CD14-positive monocyte (primary cell): ENCODE data around the gene SS18L1. TPM values are rescaled to one million over a fixed set of nuclear protein-coding genes. Genes with fewer than 3 reads are reported as not detected.

ENCODE experiments used
- DNase-seq, 3 donors: peaks; one replicate each; pipeline ENCODE4 v3.0.0-alpha.2; 2011 to 2022
- H2AFZ ChIP-seq: 2 replicates; pipeline ENCODE4 v1.6.0; 2012; ENCODE audit warnings: mild to moderate bottlenecking, low read depth, low read length, inconsistent platforms; ENCODE audit not compliant: insufficient read depth, poor library complexity, severe bottlenecking
- H3K27ac ChIP-seq, 2 donors: 1 replicate in 1 of 2; 2 replicates in 1 of 2; pipeline ENCODE4 v1.5.1; 2012 to 2013; ENCODE audit warnings: low read length in 2 of 2, control low read depth in 1 of 2, inconsistent platforms in 1 of 2, low read depth in 1 of 2, mild to moderate bottlenecking in 1 of 2
- H3K27me3 ChIP-seq, 2 donors: one replicate each; pipeline versions ENCODE4 v1.6.0 to v1.6.1; 2011 to 2013; ENCODE audit warnings: low read length in 2 of 2; ENCODE audit not compliant: control insufficient read depth in 2 of 2, insufficient read depth in 2 of 2
- H3K36me3 ChIP-seq, 2 donors: replicated peaks in 1 of 2; 1 replicate in 1 of 2; 2 replicates in 1 of 2; pipeline versions ENCODE4 v1.5.1 to v1.6.1; 2012 to 2013; ENCODE audit warnings: low read length in 2 of 2, control low read depth in 1 of 2, inconsistent platforms in 1 of 2, mild to moderate bottlenecking in 1 of 2; ENCODE audit not compliant: insufficient read depth in 2 of 2, control insufficient read depth in 1 of 2
- H3K4me1 ChIP-seq, 2 donors: 1 replicate in 1 of 2; 2 replicates in 1 of 2; pipeline versions ENCODE4 v1.5.1 to v1.6.1; 2012 to 2013; ENCODE audit warnings: low read length in 2 of 2, control low read depth in 1 of 2, inconsistent platforms in 1 of 2, mild to moderate bottlenecking in 1 of 2, moderate library complexity in 1 of 2; ENCODE audit not compliant: insufficient read depth in 2 of 2, control insufficient read depth in 1 of 2
- H3K4me2 ChIP-seq: replicated peaks from 2 replicates; pipeline ENCODE3; 2012; ENCODE audit warnings: low read length, moderate library complexity, mild to moderate bottlenecking; ENCODE audit not compliant: poor library complexity, severe bottlenecking; ENCODE audit errors: extremely low read depth
- H3K4me3 ChIP-seq, 3 experiments: fragments of 200-600 bp in 1 of 3; sonication (generic) in 1 of 3; replicated peaks in 1 of 3; 1 replicate in 2 of 3; 2 replicates in 1 of 3; pipeline ENCODE4 v1.5.1; 2011 to 2013; ENCODE audit warnings: low read length in 3 of 3, mild to moderate bottlenecking in 3 of 3, control low read depth in 2 of 3, low read depth in 2 of 3, inconsistent platforms in 1 of 3, moderate library complexity in 1 of 3
- H3K79me2 ChIP-seq: 2 replicates; pipeline ENCODE4 v1.6.0; 2012; ENCODE audit warnings: mild to moderate bottlenecking, control low read depth, inconsistent platforms, low read length, moderate library complexity; ENCODE audit not compliant: insufficient read depth
- H3K9ac ChIP-seq: 2 replicates; pipeline ENCODE4 v1.6.0; 2017; ENCODE audit warnings: low read length, mild to moderate bottlenecking; ENCODE audit not compliant: insufficient read depth, poor library complexity, severe bottlenecking
- H3K9me3 ChIP-seq, 2 donors: replicated peaks in 1 of 2; 1 replicate in 1 of 2; 2 replicates in 1 of 2; pipeline versions ENCODE4 v1.5.1 to v1.6.1; 2012 to 2013; ENCODE audit warnings: low read length in 2 of 2, control low read depth in 1 of 2; ENCODE audit not compliant: control insufficient read depth in 1 of 2, insufficient read depth in 1 of 2
- H4K20me1 ChIP-seq: 2 replicates; pipeline ENCODE4 v1.6.0; 2012; ENCODE audit warnings: mild to moderate bottlenecking, low read length, control low read depth, moderate library complexity; ENCODE audit not compliant: insufficient read depth
- H3K27ac Mint-ChIP-seq, 7 donors: one replicate each; pipeline ENCODE4 v1.8.0; 2020; ENCODE audit warnings: mild to moderate bottlenecking in 7 of 7, mixed read lengths in 7 of 7, moderate library complexity in 6 of 7, inconsistent platforms in 2 of 7
- H3K27me3 Mint-ChIP-seq, 3 donors: one replicate each; pipeline ENCODE4 v1.8.0; 2021 to 2022; ENCODE audit warnings: low read depth in 3 of 3, mild to moderate bottlenecking in 3 of 3, mixed read lengths in 3 of 3, moderate library complexity in 3 of 3, inconsistent platforms in 1 of 3
- H3K36me3 Mint-ChIP-seq, 2 donors: one replicate each; pipeline ENCODE4 v1.8.0; 2020; ENCODE audit warnings: mixed read lengths in 2 of 2, inconsistent platforms in 1 of 2, mild to moderate bottlenecking in 1 of 2
- H3K4me1 Mint-ChIP-seq: one replicate; pipeline ENCODE4 v1.8.0; 2020; ENCODE audit warnings: mild to moderate bottlenecking, mixed read lengths
- H3K4me3 Mint-ChIP-seq, 2 donors: one replicate each; pipeline ENCODE4 v1.8.0; 2020; ENCODE audit warnings: mild to moderate bottlenecking in 2 of 2, mixed read lengths in 2 of 2, moderate library complexity in 1 of 2
- H3K9me3 Mint-ChIP-seq, 7 donors: one replicate each; pipeline ENCODE4 v1.8.0; 2020 to 2022; ENCODE audit warnings: mixed read lengths in 7 of 7, mild to moderate bottlenecking in 6 of 7, moderate library complexity in 6 of 7, inconsistent platforms in 2 of 7
- CTCF ChIP-seq: fragments of 200-600 bp; IDR thresholded peaks from one replicate; pipeline ENCODE4 v1.8.0; 2022; ENCODE audit warnings: antibody characterized with exemption, mild to moderate bottlenecking
- WGBS: methylation state at CpG from one replicate; pipeline ENCODE4 v1.1.5; 2013; ENCODE audit warnings: missing lambda C conversion rate; ENCODE audit not compliant: insufficient coverage; 5-methylcytosine and 5-hydroxymethylcytosine counted together
- intact Hi-C, 2 donors: fragments of 100-400 bp; cut with micrococcal nuclease; formaldehyde crosslinking; loops; one replicate each; pipeline versions ENCODE4 v1.15.0 to v1.15.1; 2023
- polyA plus RNA-seq, 3 donors: library from polyadenylated mRNA; depleted of rRNA in 1 of 3; unstranded in 2 of 3; stranded (reverse) in 1 of 3; fragments of 300-500 nt in 2 of 3; fragments of >200 nt in 1 of 3; fragmentation: Illumina TruSeq in 2 of 3; gene quantifications; 1 replicate in 2 of 3; 2 replicates in 1 of 3; pipeline ENCODE4 v1.2.3, GENCODE V29; 2012 to 2021

The SS18L1 gene
- polyA plus RNA-seq, 3 donors, result 0.75 to 16.5 (median 1.1) TPM

- TF ChIP-seq CTCF, result no peak
- 40% methylated on average over 9 of the region's 10 CpGs for WGBS
Observed at GRCh38 chr20:62212299-62212698, 68.7 kb downstream of the SS18L1 start.

GRCh38 chr20:62214067-62214466 is 70.5 kb downstream of the SS18L1 start:
- DNase-seq, result no peak
- no peaks in the 10 kb centered on the region for H3K79me2 ChIP-seq
- 76% methylated on average over 12 of the region's 12 CpGs for WGBS
- H2AFZ ChIP-seq, result no peak overlapping the region
- Mint-ChIP-seq H3K4me1 (no peaks in the 10 kb centered on the region), H3K36me3 (no peaks in the 10 kb centered on the region), H3K4me3 (no peak overlapping the region), H3K27me3 (peaks cover 12 to 46% (median 26%) of the 10 kb centered on the region in 3 donors), H3K9me3 (peaks cover 0 to under 1% (median 0%) of the 10 kb centered on the region in 7 donors), H3K27ac (peak overlapping the region in 1 of 7 donors; percentile 45)
- no peak for TF ChIP-seq CTCF
- H3K4me2 ChIP-seq, result no peak overlapping the region
- no peaks in the 10 kb centered on the region for H3K4me1 ChIP-seq
- peaks cover 0 to 3% of the 10 kb centered on the region in 2 donors for H3K9me3 ChIP-seq
- H4K20me1 ChIP-seq, result no peaks in the 10 kb centered on the region
- H3K36me3 ChIP-seq, result no peaks in the 10 kb centered on the region
- H3K4me3 ChIP-seq, result no peak overlapping the region
- no peak overlapping the region for H3K27ac ChIP-seq
- H3K27me3 ChIP-seq, result peaks cover 0 to 23% of the 10 kb centered on the region in 2 donors
- H3K9ac ChIP-seq, result no peak overlapping the region
- intact Hi-C loops, result no loop called here

More at GRCh38 chr20:62212299-62212698, 68.7 kb downstream of the SS18L1 start:
- Histone ChIP-seq H3K4me3 (no peak overlapping the region), H3K79me2 (no peaks in the 10 kb centered on the region), H3K27me3 (peaks cover 0 to 9% of the 10 kb centered on the region in 2 donors), H2AFZ (no peak overlapping the region), H3K9ac (no peak overlapping the region), H3K27ac (no peak overlapping the region), H3K4me2 (no peak overlapping the region), H3K9me3 (no peaks in the 10 kb centered on the region), H3K4me1 (no peaks in the 10 kb centered on the region), H3K36me3 (no peaks in the 10 kb centered on the region), H4K20me1 (no peaks in the 10 kb centered on the region)
- no peak overlapping the region for H3K27ac Mint-ChIP-seq
- H3K36me3 Mint-ChIP-seq, result no peaks in the 10 kb centered on the region
- no peak for DNase-seq
- no peaks in the 10 kb centered on the region for H3K4me1 Mint-ChIP-seq
- peaks cover 5 to 32% (median 14%) of the 10 kb centered on the region in 3 donors for H3K27me3 Mint-ChIP-seq
- no peak overlapping the region for H3K4me3 Mint-ChIP-seq
- intact Hi-C loops, result no loop called here
- no peaks in the 10 kb centered on the region for H3K9me3 Mint-ChIP-seq
